Transverse colon (tissue), 3 donors: Measurements from ENCODE around the gene PRPF40A.

Source experiments
- POLR2A ChIP-seq: fragments of 450-650 bp; IDR thresholded peaks from one replicate; pipeline ENCODE4 v1.6.1; 2016; ENCODE audit warnings: antibody characterized with exemption, mild to moderate bottlenecking, moderate library complexity
- TF ChIP-seq, protein P1 (sequence below), 5 experiments: fragments of 200-600 bp in 3 of 5; fragments of 450-650 bp in 2 of 5; sonication (generic) in 3 of 5; IDR thresholded peaks; 1 replicate in 2 of 5; 2 replicates in 3 of 5; pipeline ENCODE4 v1.5.1; 2016 to 2017; ENCODE audit warnings: antibody characterized with exemption in 5 of 5, inconsistent platforms in 3 of 5, mild to moderate bottlenecking in 2 of 5, moderate library complexity in 1 of 5

GRCh38 chr2:152762202-152762601, 44.9 kb upstream of the PRPF40A start:
- TF ChIP-seq, protein P1, sequence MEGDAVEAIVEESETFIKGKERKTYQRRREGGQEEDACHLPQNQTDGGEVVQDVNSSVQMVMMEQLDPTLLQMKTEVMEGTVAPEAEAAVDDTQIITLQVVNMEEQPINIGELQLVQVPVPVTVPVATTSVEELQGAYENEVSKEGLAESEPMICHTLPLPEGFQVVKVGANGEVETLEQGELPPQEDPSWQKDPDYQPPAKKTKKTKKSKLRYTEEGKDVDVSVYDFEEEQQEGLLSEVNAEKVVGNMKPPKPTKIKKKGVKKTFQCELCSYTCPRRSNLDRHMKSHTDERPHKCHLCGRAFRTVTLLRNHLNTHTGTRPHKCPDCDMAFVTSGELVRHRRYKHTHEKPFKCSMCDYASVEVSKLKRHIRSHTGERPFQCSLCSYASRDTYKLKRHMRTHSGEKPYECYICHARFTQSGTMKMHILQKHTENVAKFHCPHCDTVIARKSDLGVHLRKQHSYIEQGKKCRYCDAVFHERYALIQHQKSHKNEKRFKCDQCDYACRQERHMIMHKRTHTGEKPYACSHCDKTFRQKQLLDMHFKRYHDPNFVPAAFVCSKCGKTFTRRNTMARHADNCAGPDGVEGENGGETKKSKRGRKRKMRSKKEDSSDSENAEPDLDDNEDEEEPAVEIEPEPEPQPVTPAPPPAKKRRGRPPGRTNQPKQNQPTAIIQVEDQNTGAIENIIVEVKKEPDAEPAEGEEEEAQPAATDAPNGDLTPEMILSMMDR (IDR thresholded peaks at IDR 0.05) = no peak
- no peak for TF ChIP-seq POLR2A
